Measurements from ENCODE around the gene LAPTM5. TPM values are rescaled to one million over a fixed set of nuclear protein-coding genes. Genes with fewer than 3 reads are reported as not detected.

LAPTM5 gene
- total RNA-seq, 2 donors from 2014 or later: 14.9 to 39.1 TPM

- no peak overlapping the region for H3K27ac ChIP-seq
- no peaks in the 10 kb centered on the region for H3K27me3 ChIP-seq (replicated peaks; ENCODE audit: insufficient read depth)
- 87% methylated on average over 13 of the region's 14 CpGs for whole genome bisulfite sequencing
- H3K4me3 ChIP-seq: no peak overlapping the region
- no peaks in the 10 kb centered on the region for H3K4me1 ChIP-seq (replicated peaks)
- H3K9me3 ChIP-seq: no peaks in the 10 kb centered on the region
- TF ChIP-seq POLR2AphosphoS5 (IDR thresholded peaks at IDR 0.05): no peak
- TF ChIP-seq CTCF (IDR thresholded peaks at IDR 0.05): no peak
- no peak for TF ChIP-seq POLR2A (IDR thresholded peaks at IDR 0.05)
- DNase-seq (ENCODE audit: low spot score): no peak
- no peaks in the 10 kb centered on the region for H3K36me3 ChIP-seq
- intact Hi-C loops (cut with DNase I): no loop called here
These were observed 20.1 kb downstream of the LAPTM5 start for GRCh38 chr1:30737357-30738039.

- DNase-seq (ENCODE audit: low spot score): no peak
- Histone ChIP-seq H3K9me3 (no peaks in the 10 kb centered on the region), H3K4me1 (replicated peaks) (no peaks in the 10 kb centered on the region), H3K27ac (no peak overlapping the region), H3K4me3 (no peak overlapping the region), H3K27me3 (replicated peaks; ENCODE audit: insufficient read depth) (no peaks in the 10 kb centered on the region), H3K36me3 (no peaks in the 10 kb centered on the region)
- TF ChIP-seq POLR2AphosphoS5 (IDR thresholded peaks at IDR 0.05) (no peak), POLR2A (IDR thresholded peaks at IDR 0.05) (no peak), CTCF (IDR thresholded peaks at IDR 0.05) (no peak)
- intact Hi-C loops (cut with DNase I): no loop called here
- 94% methylated on average over 6 of the region's 6 CpGs for WGBS
These were observed 21.7 kb downstream of the LAPTM5 start for GRCh38 chr1:30735668-30736498.

- WGBS: 54% methylated on average over 6 of the region's 6 CpGs
- Histone ChIP-seq H3K36me3 (no peaks in the 10 kb centered on the region), H3K27me3 (replicated peaks; ENCODE audit: insufficient read depth) (no peaks in the 10 kb centered on the region), H3K27ac (no peak overlapping the region), H3K4me3 (no peak overlapping the region), H3K9me3 (no peaks in the 10 kb centered on the region), H3K4me1 (replicated peaks) (no peaks in the 10 kb centered on the region)
- DNase-seq (ENCODE audit: low spot score): no peak
- intact Hi-C loops (cut with DNase I): no loop called here
- TF ChIP-seq CTCF (IDR thresholded peaks at IDR 0.05) (no peak), POLR2A (IDR thresholded peaks at IDR 0.05) (no peak), POLR2AphosphoS5 (IDR thresholded peaks at IDR 0.05) (no peak)
These were observed 22.4 kb downstream of the LAPTM5 start for GRCh38 chr1:30735124-30735523.

GRCh38 chr1:30734580-30734979 lies 23.0 kb downstream of the LAPTM5 start:
- Histone ChIP-seq H3K9me3 (no peaks in the 10 kb centered on the region), H3K27ac (no peak overlapping the region), H3K4me1 (replicated peaks) (no peaks in the 10 kb centered on the region), H3K4me3 (no peak overlapping the region), H3K27me3 (replicated peaks; ENCODE audit: insufficient read depth) (no peaks in the 10 kb centered on the region), H3K36me3 (no peaks in the 10 kb centered on the region)
- WGBS: 98% methylated on average over 4 of the region's 4 CpGs
- intact Hi-C loops (cut with DNase I): no loop called here
- no peak for TF ChIP-seq CTCF (IDR thresholded peaks at IDR 0.05)
- no peak for TF ChIP-seq POLR2AphosphoS5 (IDR thresholded peaks at IDR 0.05)
- no peak for TF ChIP-seq POLR2A (IDR thresholded peaks at IDR 0.05)
- no peak for DNase-seq (ENCODE audit: low spot score)

Data from prostate gland (tissue), 2 donors.